Endothelial cell of umbilical vein (primary cell): ENCODE results near the gene C22orf42. TPM values are rescaled to one million over a fixed set of nuclear protein-coding genes. Genes with fewer than 3 reads are reported as not detected.

Source experiments
- BruUV-seq: library from RNA; stranded (reverse); fragments of 400-500 nt; replicated peaks from 2 replicates; lab custom pipeline; 2021; lab: Mats Ljungman, UMichigan
- CTCF ChIA-PET: fragments of 300-600, 350-600 bp; sonication (Branson Sonifier 250); formaldehyde crosslinking; loops from one replicate; lab custom pipeline; 2021; ENCODE audit warnings: antibody characterized with exemption, inconsistent platforms; lab: Charles Lee
- POLR2A ChIA-PET: fragments of 300-600, 350-600 bp; sonication (Branson Sonifier 250); formaldehyde crosslinking; loops from one replicate; lab custom pipeline; 2021; ENCODE audit warnings: antibody characterized with exemption, inconsistent platforms; lab: Charles Lee
- DNase-seq: peaks from one replicate; pipeline ENCODE4 v3.0.0-alpha.2; 2011; ENCODE audit warnings: low read depth, low spot score
- FAIRE-seq: peaks from 2 replicates; lab custom pipeline; 2011; peaks lifted over from hg19 to GRCh38; lab: Jason Lieb, UNC
- H2AFZ ChIP-seq: 2 replicates; pipeline ENCODE4 v1.6.0; 2012; ENCODE audit warnings: low read depth, low read length, control low read depth, inconsistent platforms
- H3K27ac ChIP-seq: 2 replicates; pipeline ENCODE4 v1.5.1; 2011; ENCODE audit warnings: low read depth, mild to moderate bottlenecking, control low read depth, low read length, moderate library complexity; ENCODE audit not compliant: insufficient read depth
- H3K27me3 ChIP-seq, 2 experiments: 2 replicates each; pipeline versions ENCODE4 v1.6.0 to v1.6.1; 2011; ENCODE audit warnings: low read length in 2 of 2, mixed read lengths in 1 of 2; ENCODE audit not compliant: control insufficient read depth in 2 of 2, insufficient read depth in 2 of 2
- H3K36me3 ChIP-seq, 2 experiments: 2 replicates in 1 of 2; 3 replicates in 1 of 2; pipeline ENCODE4 v1.5.1; 2011; ENCODE audit warnings: low read length in 2 of 2, mild to moderate bottlenecking in 1 of 2, moderate library complexity in 1 of 2; ENCODE audit not compliant: control insufficient read depth in 2 of 2, insufficient read depth in 2 of 2; ENCODE audit errors: extremely low read depth in 1 of 2
- H3K4me1 ChIP-seq: 3 replicates; pipeline ENCODE4 v1.5.1; 2011; ENCODE audit warnings: mild to moderate bottlenecking, low read length; ENCODE audit not compliant: control insufficient read depth, insufficient read depth; ENCODE audit errors: extremely low read depth
- H3K4me2 ChIP-seq: 2 replicates; pipeline ENCODE4 v1.6.1; 2011; ENCODE audit warnings: low read length, control low read depth, mixed read lengths; ENCODE audit not compliant: insufficient read depth
- H3K4me3 ChIP-seq, 3 experiments: fragments of 200-600 bp in 1 of 3; sonication (generic), shearing (Covaris generic) in 1 of 3; replicated peaks in 1 of 3; 2 replicates each; pipeline ENCODE4 v1.5.1; 2011 to 2016; ENCODE audit warnings: control low read depth in 3 of 3, low read length in 3 of 3, mild to moderate bottlenecking in 2 of 3, inconsistent platforms in 1 of 3, low read depth in 1 of 3, moderate library complexity in 1 of 3; ENCODE audit not compliant: insufficient read depth in 1 of 3
- H3K79me2 ChIP-seq: 2 replicates; pipeline ENCODE4 v1.6.0; 2012; ENCODE audit warnings: low read length, inconsistent platforms; ENCODE audit not compliant: control insufficient read depth, insufficient read depth
- H3K9ac ChIP-seq: replicated peaks from 2 replicates; pipeline ENCODE3; 2011; ENCODE audit warnings: low read length, control low read depth; ENCODE audit not compliant: insufficient read depth; ENCODE audit errors: extremely low read depth
- H3K9me1 ChIP-seq: replicated peaks from 3 replicates; pipeline ENCODE4 v1.6.0; 2011; ENCODE audit warnings: mild to moderate bottlenecking, low read length; ENCODE audit not compliant: control insufficient read depth, insufficient read depth; ENCODE audit errors: extremely low read depth
- H3K9me3 ChIP-seq: replicated peaks from 2 replicates; pipeline ENCODE4 v1.5.1; 2012; ENCODE audit warnings: low read length, inconsistent platforms; ENCODE audit not compliant: control insufficient read depth, insufficient read depth
- H4K20me1 ChIP-seq: replicated peaks from 2 replicates; pipeline ENCODE3; 2011; ENCODE audit warnings: mild to moderate bottlenecking, low read length; ENCODE audit not compliant: control insufficient read depth, insufficient read depth; ENCODE audit errors: extremely low read depth
- CTCF ChIP-seq, 2 donors: IDR thresholded peaks; 1 replicate in 1 of 2; 2 replicates in 1 of 2; pipeline ENCODE4 v1.5.1; 2011; ENCODE audit warnings: low read length in 2 of 2, mild to moderate bottlenecking in 2 of 2, moderate library complexity in 2 of 2, control low read depth in 1 of 2, inconsistent platforms in 1 of 2, low read depth in 1 of 2; ENCODE audit not compliant: insufficient read depth in 1 of 2; ENCODE audit errors: extremely low read depth in 1 of 2
- EZH2 ChIP-seq: IDR thresholded peaks from 2 replicates; pipeline ENCODE4 v1.6.1; 2012; ENCODE audit warnings: borderline replicate concordance, low read depth, mild to moderate bottlenecking, moderate library complexity, low read length, inconsistent platforms; ENCODE audit not compliant: severe bottlenecking
- FOS ChIP-seq: IDR thresholded peaks from 2 replicates; pipeline ENCODE4 v1.6.1; 2011; ENCODE audit warnings: mild to moderate bottlenecking, low read length, moderate library complexity, borderline replicate concordance; ENCODE audit not compliant: insufficient read depth
- GATA2 ChIP-seq: IDR thresholded peaks from 2 replicates; pipeline ENCODE4 v1.7.0; 2011; ENCODE audit warnings: low read depth, mild to moderate bottlenecking, moderate library complexity, mixed read lengths, low read length; ENCODE audit not compliant: insufficient read length, insufficient read depth
- JUN ChIP-seq: IDR thresholded peaks from 2 replicates; pipeline ENCODE4 v1.6.1; 2011; ENCODE audit warnings: borderline replicate concordance, low read depth; ENCODE audit not compliant: insufficient read length, insufficient read depth
- MAX ChIP-seq: IDR thresholded peaks from 2 replicates; pipeline ENCODE4 v1.6.1; 2011; ENCODE audit not compliant: insufficient read depth, insufficient read length
- POLR2A ChIP-seq: IDR thresholded peaks from 2 replicates; pipeline ENCODE4 v1.6.1; 2012; ENCODE audit warnings: low read depth, mild to moderate bottlenecking, control low read depth, low read length
- POLR2AphosphoS5 ChIP-seq: IDR thresholded peaks from 2 replicates; pipeline ENCODE4 v1.6.1; 2012; ENCODE audit warnings: low read depth, mild to moderate bottlenecking, control low read depth, low read length, moderate library complexity; ENCODE audit not compliant: insufficient read depth
- dilution Hi-C: fragments of 300-500 bp; cut with MboI; formaldehyde crosslinking; loops from one replicate; pipeline ENCODE4 v1.15.0; 2019; ENCODE audit warnings: low sequenced_read_pairs; ENCODE audit not compliant: extremely low pct_ligation_motif_present
- intact Hi-C: fragments of 100-400 bp; cut with micrococcal nuclease; formaldehyde crosslinking; loops from one replicate; pipeline ENCODE4 v1.10.0; 2022
- polyA plus RNA-seq, 4 experiments: library from polyadenylated mRNA; depleted of rRNA in 3 of 4; stranded (reverse) in 3 of 4; unstranded in 1 of 4; fragments of >200 nt; gene quantifications; 2 replicates each; pipeline versions ENCODE4 v1.2.1 to v1.2.3, GENCODE V29; 2011 to 2012; ENCODE audit warnings: missing spikeins in 1 of 4
- total RNA-seq: library from RNA; stranded (reverse); gene quantifications from 2 replicates; pipeline ENCODE4 v1.2.3, GENCODE V29; 2021

C22orf42 gene
- total and polyA plus RNA-seq, 2 donors (not counting 3 experiments of a cell fraction or from before 2014, with no cell fraction given) = not detected

GRCh38 chr22:32204856-32205722, 46.0 kb upstream of the C22orf42 start, which contains the start of gene RFPL2:
Gene RFPL2, minus strand, starts transcription at chr22:32205073. Its CDS starts 2,622 bp downstream, at chr22:32202451.
- Histone ChIP-seq H3K4me1 (no peaks in the 10 kb centered on the region), H3K9ac (no peak within 1 kb of the TSS), H3K9me1 (no peaks in the 10 kb centered on the region), H3K4me2 (peak within 1 kb of the TSS; percentile 51), H3K27me3 (peaks cover 4 to 19% of the 10 kb centered on the region in 2 experiments), H3K27ac (no peak within 1 kb of the TSS), H3K9me3 (no peaks in the 10 kb centered on the region), H3K79me2 (no peaks in the 10 kb centered on the region), H3K4me3 (peak within 1 kb of the TSS in 1 of 3 experiments; percentile 28), H3K36me3 (no peaks in the 10 kb centered on the region), H2AFZ (peak within 1 kb of the TSS; percentile 29), H4K20me1 (no peaks in the 10 kb centered on the region)
- intact Hi-C loops = loop anchor here (5.0 kb wide), 1 partner anchor 228 kb away; no protein-coding TSS in a partner anchor
- BruUV-seq = no TSS peak
- POLR2A ChIA-PET = no interaction called here
- DNase-seq = peak; percentile 17
- no peak for TF ChIP-seq CTCF (IDR thresholded peaks at IDR 0.05; ENCODE audit: extremely low read depth in 1 of 2, insufficient read depth in 1 of 2, low read depth in 1 of 2, low read length in 2 of 2)
- no peak for TF ChIP-seq EZH2
- TF ChIP-seq FOS = no peak
- no peak for TF ChIP-seq POLR2AphosphoS5
- no peak for TF ChIP-seq JUN
- TF ChIP-seq GATA2 = no peak
- TF ChIP-seq MAX = no peak
- no peak for TF ChIP-seq POLR2A
- no peak for FAIRE-seq
- dilution Hi-C loops = no loop called here
- CTCF ChIA-PET = no interaction called here
